ENCODE data around the gene RAD50.
"Not testable (repeated sequence)": the region's sequence is repeated elsewhere in the genome, so short reads cannot be mapped to it uniquely, and the experiment has no call there.

RAD50 gene

GRCh38 chr5:132559383-132560060 lies 2.7 kb downstream of the RAD50 start:
- no peak overlapping the region for H3K4me3 ChIP-seq (ENCODE audit: low read depth, low read length)
- DNase-seq (ENCODE audit: low read depth) = no peak
- TF ChIP-seq CTCF (IDR thresholded peaks at IDR 0.05; ENCODE audit: control insufficient read depth, extremely low read depth, insufficient read depth) = no peak

GRCh38 chr5:132561601-132562000 lies 4.8 kb downstream of the RAD50 start:
- no peak overlapping the region for H3K4me3 ChIP-seq (ENCODE audit: low read depth, low read length)
- no peak for DNase-seq (ENCODE audit: low read depth)
- TF ChIP-seq CTCF (IDR thresholded peaks at IDR 0.05; ENCODE audit: control insufficient read depth, extremely low read depth, insufficient read depth) = no peak

- not testable (repeated sequence) for H3K4me3 ChIP-seq (ENCODE audit: low read depth, low read length); DNase-seq (ENCODE audit: low read depth)
These were observed 7.8 kb downstream of the RAD50 start for GRCh38 chr5:132564555-132564954.

GRCh38 chr5:132566657-132567056 lies 9.9 kb downstream of the RAD50 start:
- DNase-seq (ENCODE audit: low read depth) = no peak
- TF ChIP-seq CTCF (IDR thresholded peaks at IDR 0.05; ENCODE audit: control insufficient read depth, extremely low read depth, insufficient read depth) = no peak
- H3K4me3 ChIP-seq (ENCODE audit: low read depth, low read length) = no peak overlapping the region

DNA sequence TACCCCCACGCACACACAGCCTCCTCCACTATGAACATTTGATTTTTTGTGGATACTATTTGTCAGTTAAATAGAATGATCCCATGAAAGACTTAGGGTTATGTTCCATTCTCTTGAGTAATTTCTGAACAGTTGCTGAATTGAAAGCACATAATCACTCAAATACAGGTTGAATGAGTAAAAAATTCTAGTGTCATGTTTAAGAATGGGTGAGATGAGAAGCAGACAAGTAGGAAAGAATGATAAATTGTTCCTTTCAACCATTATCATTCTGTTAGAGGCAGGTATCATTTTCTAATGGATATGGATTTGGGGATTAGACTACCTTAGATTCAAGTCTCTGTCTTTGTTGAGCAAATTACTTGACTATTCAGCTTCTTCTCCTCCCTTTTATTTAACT lies 19.3 kb downstream of the RAD50 start:
- no peak overlapping the region for H3K4me3 ChIP-seq (ENCODE audit: low read depth, low read length)
- TF ChIP-seq CTCF (IDR thresholded peaks at IDR 0.05; ENCODE audit: control insufficient read depth, extremely low read depth, insufficient read depth) = no peak
- DNase-seq (ENCODE audit: low read depth) = no peak

DNA sequence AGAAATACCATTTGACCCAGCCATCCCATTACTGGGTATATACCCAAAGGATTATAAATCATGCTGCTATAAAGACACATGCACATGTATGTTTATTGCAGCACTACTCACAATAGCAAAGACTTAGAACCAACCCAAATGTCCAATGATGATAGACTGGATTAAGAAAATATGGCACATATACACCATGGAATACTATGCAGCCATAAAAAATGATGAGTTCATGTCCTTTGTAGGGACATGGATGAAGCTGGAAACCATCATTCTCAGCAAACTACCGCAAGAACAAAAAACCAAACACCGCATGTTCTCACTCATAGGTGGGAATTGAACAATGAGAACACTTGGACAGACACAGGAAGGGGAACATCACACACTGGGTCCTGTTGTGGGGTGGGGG lies 27.8 kb downstream of the RAD50 start:
- not testable (repeated sequence) for DNase-seq (ENCODE audit: low read depth); H3K4me3 ChIP-seq (ENCODE audit: low read depth, low read length)

DNA sequence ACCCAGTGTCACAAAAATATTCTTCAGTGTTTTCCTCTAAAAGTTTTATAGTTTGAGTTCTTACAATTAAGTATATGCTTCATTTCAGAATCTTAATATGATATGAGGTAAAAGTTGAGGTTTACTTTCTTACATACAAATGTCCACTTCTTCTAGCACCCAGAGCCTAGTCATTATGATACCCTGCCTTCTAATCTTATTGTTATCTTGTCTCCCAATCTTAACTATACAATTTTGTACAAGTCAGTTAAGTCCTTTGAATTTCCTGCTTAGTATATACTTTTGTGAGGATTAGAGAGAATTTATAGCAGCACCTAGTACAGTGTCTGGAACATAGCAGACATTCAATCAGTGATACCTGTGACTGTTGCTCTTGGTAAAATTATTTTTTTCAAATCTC lies 29.3 kb downstream of the RAD50 start:
- TF ChIP-seq CTCF (IDR thresholded peaks at IDR 0.05; ENCODE audit: control insufficient read depth, extremely low read depth, insufficient read depth) = no peak
- no peak overlapping the region for H3K4me3 ChIP-seq (ENCODE audit: low read depth, low read length)
- peak; percentile 2 for DNase-seq (ENCODE audit: low read depth)

DNA sequence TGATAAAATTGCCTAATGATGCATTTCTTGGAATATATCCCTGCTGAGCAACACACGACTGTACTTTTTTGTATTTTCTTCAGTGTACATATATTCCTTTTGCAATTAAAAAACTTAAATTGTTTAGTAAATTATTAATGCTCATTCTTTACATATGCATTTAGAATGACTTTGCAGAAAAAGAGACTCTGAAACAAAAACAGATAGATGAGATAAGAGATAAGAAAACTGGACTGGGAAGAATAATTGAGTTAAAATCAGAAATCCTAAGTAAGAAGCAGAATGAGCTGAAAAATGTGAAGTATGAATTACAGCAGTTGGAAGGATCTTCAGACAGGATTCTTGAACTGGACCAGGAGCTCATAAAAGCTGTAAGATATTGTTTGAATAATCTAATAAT lies 32.7 kb downstream of the RAD50 start:
- H3K4me3 ChIP-seq (ENCODE audit: low read depth, low read length) = no peak overlapping the region
- TF ChIP-seq CTCF (IDR thresholded peaks at IDR 0.05; ENCODE audit: control insufficient read depth, extremely low read depth, insufficient read depth) = no peak
- no peak for DNase-seq (ENCODE audit: low read depth)

All from LNCaP clone FGC (cell line).